HG03469 (cell line): ENCODE data around the gene RBM20.
A peak's percentile ranks its signal among the peaks of the same experiment; 100 is the strongest.

Source experiments
- ATAC-seq: cut with Tn5 transposase; IDR thresholded peaks from one replicate; pipeline ENCODE4 v1.9.1; 2021; ENCODE audit warnings: mild to moderate bottlenecking, moderate library complexity, moderate number of reproducible peaks; ENCODE audit not compliant: unreplicated experiment

The RBM20 gene

DNA sequence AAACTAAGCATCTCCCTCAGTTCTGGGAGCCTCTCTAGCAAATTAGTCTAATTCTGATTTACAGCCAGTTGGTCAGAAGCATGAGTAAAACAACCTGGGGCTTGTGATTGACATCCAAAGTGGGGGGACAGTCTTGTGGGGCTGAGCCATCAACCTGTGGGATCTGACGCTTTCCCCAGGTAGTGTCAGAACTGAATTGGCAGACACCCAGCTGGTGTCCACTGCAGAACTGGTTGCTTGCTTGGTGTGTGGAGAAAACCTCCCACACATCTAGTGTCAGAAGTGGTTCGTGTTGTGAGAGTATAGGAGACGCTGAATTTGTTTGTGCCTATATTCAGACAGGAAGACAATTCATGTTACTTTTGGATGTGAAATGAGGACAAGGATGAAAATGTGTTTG, 135.4 kb downstream of the RBM20 start:
- no peak for ATAC-seq

DNA sequence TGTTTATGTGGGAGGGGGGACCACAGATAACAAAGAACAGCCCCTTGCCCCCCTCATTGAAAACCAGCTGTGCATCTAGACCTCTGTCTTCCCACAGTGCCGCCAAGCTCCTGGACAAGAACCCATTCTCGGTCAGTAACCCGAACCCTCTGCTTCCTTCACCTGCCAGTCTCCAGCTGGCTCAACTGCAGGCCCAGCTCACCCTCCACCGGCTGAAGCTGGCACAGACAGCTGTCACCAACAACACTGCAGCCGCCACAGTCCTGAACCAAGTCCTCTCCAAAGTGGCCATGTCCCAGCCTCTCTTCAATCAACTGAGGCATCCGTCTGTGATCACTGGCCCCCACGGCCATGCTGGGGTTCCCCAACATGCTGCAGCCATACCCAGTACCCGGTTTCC, 136.6 kb downstream of the RBM20 start:
- ATAC-seq = no peak

DNA sequence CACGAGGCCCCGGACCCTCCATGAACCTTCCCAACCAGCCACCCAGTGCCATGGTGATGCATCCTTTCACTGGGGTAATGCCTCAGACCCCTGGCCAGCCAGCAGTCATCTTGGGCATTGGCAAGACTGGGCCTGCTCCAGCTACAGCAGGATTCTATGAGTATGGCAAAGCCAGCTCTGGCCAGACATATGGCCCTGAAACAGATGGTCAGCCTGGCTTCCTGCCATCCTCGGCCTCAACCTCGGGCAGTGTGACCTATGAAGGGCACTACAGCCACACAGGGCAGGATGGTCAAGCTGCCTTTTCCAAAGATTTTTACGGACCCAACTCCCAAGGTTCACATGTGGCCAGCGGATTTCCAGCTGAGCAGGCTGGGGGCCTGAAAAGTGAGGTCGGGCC, 137.0 kb downstream of the RBM20 start:
- no peak for ATAC-seq

DNA sequence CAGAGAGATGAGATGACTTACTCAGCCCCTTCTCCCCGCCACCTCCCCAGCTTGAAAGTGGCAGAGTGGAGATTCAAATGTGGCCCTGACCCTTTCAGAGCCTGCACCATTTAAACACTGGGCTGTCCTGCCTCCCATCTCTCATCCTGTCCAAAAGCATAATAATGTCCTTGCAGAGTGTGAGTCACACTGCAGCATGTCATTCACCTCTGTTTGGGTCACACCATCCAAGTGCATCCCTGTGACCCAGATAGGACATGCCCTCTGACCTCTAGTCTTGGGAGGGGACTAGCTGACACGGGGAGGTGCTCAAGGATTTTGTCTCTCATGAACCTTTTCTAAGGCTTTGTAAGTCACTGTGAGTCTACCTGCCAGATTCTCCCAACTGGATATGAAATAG, 138.5 kb downstream of the RBM20 start:
- ATAC-seq = no peak

DNA sequence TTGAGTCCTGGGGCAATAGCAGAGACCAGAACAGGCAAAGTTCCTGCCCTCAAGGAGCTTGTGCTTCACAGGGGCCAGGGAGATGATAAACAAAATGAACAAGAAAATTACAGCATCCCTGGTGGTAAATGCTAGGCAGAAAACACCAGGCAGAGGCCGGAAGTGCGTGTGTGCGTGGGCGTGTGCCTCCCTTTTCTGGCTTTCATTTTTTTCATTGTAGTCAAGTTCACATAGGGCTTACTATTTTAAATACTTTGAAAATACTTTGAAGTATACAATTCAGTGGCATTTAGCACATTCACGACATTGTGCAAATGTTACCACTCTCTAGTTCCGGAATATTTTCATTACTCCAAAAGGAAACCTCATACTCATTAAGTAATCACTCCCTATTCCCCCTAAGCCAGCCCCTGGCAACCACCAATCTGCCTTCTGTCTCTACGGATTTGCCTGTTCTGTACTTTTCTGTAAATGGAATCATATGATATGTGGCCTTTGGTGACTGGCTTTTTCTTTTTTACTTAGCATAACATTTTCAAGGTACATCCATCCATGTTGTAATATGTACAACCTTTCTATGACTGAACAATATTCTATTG, 139.5 kb downstream of the RBM20 start:
- no peak for ATAC-seq

DNA sequence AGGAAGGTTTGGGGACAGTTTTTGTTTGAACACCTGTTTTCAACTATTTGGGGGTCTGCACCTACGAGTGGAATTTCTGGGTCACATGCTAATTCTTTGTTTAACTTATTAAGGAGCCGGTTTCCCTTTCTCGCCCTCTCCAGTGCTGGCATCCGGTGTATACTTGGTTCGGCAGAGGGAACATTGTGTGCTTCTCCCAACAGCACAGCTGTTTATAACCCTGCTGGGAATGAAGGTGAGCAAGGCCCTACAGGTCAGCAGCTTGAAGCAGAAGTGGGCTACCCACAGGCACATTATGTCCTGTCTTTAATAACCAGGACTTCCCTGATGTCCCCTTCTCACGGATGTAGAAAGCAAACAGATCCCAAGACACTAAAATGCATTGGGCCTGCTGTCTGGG, 140.1 kb downstream of the RBM20 start:
- no peak for ATAC-seq

DNA sequence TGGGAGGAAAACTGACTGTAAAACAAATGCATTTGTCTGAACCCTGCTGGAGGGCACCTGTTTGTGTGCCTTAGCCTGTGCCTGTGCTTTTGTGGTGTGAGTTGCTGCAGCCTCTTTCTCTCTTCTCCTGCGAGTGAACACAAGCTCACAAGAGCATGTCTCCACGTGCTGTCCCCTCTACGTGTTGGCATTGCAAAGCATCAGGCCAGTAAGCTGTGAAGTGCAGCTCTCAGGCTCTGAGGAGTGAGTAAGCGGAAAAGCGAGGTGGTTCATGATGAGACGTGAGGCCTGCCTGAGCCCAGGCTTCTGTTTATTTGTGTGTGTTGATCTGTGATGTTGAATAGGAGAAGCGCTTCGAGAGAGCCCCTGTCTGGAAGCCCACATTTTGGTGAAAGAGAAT, 142.0 kb downstream of the RBM20 start:
- ATAC-seq = no peak

DNA sequence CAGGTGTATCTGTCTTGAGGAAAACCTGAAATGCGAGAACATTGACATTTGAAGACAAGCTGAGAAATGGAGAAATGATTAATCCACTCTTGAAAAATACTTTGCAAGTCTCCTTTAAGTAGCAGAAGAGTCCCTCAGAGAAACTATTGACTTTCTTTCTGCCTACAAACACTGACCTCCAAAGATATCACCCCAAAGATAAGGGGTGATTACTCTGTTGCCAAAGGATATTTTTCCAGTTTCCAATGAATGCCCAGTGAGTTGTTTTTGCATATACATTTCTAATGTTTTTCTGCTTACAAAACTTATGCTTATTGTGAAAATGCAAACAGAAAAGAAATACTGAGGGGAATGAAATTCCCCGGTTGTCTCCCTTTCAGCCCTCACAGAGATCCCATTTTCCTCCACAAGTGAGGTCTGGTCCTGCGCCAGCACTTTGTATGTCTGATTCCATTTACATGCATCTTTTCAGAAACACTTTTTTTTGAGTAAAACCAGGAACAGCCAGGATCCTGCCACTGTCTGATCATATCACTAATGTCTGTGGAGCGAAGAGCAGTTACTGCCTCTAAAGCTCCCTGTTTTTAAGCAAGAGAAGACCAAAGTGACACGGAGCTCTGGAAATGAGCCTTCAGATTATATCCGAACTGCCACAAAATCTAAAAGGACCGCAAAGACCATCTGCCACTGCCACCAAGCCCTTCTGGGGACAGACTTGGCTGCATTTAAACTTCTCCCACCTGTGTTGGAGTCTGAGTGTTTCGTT, 144.7 kb downstream of the RBM20 start:
- no peak for ATAC-seq

DNA sequence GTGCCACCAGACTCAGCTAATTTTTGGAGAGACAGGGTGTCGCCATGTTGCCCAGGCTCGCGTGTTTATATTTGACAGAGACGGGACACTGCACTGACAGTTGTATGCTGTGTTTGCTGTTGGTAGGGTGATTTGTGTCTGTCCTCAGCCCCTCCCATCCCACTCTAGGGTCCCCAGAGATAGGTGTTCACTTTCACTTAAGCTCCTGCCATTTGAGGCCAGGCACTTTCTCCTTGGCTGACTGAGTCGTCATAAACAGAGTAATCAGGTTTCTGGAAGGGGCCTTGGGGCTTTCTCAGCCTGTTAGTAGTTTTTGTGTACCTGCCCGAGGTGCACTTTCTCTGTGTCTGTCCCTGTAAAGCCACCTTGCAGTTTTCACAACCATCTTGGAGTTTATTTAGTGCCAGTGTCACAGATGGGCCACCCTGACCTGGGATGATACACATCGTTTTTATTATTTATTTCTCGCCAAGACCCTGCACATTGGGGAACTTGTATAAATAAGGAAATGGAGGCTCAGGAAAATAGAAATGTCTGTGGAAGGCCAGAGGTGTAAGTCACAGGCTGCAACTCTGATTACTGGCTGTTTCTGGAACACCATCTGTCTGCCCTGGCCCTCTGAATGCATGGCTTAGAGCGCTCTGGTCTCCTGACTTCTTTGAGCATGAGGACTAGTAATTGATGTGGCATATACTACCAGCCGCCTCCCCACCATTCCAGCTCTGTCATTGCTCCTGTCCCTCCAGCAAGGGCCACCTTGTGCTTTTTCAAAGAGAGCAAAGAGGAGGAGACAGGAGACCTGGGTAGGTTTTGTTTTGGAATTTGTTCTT, 145.7 kb downstream of the RBM20 start:
- ATAC-seq = no peak

DNA sequence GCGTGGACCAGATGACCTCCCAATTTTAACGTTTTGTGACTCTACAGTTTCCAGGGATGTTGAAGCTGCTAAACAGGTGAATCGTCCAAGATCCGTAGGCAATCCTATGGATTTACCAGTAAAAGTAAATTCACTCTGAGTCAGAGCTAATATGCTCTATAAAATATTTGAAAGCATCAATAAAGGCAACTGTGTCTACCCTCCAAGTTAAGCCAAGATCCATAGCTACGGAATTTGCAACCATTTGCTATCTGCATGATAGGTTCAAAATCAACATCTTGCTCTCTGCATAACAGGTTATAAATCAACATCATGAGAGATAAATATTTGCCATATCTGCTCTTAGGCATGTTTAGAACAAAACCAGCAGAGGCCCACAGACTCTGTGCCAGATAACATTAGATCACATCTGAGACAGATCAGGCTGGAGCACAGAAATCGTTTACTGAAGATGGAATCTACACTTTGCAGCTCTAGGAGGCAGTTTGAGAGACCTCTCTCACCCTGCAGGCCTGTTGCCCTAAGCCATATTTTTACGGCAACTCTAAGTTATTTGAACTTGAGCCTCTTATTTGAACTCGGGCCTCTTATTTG, 146.9 kb downstream of the RBM20 start:
- ATAC-seq = no peak

DNA sequence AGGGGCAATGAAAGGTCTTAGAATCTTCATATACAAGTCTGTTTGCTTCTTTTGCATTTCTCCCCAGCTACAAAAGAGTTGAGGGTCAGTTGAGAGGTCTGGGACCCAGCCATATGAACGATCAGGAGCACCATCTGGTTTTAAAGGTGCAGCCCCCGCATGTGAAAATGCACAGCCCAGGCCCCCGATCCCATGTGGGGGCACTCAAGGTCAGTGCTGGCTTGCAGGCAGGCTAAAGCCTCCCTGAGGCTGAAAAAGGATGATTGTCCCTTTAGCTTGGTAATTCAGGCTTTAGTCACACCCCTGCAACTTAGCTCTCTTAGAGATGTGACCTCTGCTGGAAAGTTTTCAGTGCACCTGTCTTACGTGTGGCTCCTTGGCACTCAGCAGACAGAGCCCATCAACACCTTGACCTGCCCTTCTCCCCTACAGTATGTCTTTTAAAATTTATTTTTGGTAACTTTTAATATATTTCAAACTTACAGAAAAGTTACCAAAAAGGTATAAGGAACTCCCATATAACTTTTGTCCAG, 147.5 kb downstream of the RBM20 start:
- no peak for ATAC-seq

DNA sequence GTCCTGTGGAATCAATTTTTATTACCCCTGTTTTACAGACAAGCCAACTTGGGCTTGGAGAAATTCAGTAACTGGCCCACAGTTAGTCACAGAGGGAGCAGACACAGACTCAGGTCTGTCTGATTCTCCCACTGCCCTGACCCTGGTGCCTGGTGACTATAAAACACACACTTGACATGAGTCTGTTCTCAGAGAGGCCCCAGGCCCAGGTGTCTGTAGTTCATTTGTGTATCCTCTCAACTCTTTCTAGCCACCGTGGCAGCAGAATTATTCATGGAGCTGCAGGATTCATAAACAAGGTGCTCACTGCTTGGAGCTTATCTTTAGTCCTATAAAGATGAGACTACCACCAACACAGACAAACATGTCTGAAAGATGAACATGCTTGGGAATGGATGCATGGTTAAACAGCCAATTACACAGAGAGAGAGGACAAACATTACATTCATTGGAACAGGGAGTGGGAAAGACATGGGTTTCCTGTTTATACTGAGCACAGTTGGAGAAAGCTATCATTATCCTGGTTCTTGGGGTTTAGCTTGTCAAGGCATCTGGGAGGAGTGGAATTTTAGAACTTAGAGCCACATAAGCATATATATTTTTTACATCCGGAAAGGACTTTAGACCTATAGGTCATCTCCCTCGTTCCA, 148.5 kb downstream of the RBM20 start:
- ATAC-seq = no peak

DNA sequence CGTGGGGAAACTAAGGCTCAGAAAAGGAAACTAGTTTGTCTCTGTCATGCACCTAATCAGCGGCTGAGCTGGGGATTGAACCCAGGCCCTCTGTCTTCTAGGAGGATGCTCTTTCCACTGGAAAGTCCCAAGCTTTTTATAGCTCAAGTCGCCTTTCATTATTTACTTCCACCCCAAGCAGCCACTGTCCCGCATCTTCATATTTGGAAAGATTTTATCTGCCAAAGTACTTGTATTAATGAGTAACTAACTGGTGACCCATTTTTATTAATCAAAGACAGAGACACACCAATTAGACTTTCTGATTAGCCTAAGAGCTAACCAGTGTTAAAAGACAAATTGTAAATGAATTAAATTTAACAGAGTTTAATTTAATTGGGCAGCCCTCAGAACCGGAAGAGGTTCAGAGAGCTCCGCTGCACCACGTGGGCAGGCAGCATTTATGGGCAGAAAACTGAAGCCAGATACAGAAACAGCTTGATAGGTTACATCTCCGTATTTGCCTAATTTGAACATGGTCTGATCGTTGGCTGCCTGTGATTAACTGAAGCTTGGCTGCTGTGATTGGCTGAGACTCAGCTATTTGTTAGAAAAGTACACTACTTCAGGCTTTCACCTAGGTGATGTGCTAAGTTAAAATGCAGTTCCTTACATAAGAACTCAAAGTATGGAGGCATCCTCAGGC, 149.1 kb downstream of the RBM20 start:
- no peak for ATAC-seq

DNA sequence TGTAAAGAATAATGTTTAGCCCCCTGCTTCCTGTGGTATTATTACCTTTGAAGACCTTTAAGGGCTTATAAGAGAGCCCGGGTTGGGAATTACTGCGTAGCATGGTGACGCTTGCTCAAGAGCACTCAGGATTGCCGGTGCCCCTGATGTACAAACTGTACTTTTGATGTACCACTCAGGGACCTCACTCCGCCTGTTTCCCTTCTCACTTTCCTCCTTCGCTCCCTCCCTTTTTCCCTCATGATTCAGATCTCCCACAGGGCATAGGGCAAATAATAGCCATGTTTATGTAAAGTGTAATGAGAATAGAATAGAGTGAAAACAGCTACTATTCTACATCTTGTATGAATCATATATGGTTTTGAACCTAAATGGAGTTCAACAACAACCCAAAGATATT, 149.8 kb downstream of the RBM20 start:
- ATAC-seq = no peak

DNA sequence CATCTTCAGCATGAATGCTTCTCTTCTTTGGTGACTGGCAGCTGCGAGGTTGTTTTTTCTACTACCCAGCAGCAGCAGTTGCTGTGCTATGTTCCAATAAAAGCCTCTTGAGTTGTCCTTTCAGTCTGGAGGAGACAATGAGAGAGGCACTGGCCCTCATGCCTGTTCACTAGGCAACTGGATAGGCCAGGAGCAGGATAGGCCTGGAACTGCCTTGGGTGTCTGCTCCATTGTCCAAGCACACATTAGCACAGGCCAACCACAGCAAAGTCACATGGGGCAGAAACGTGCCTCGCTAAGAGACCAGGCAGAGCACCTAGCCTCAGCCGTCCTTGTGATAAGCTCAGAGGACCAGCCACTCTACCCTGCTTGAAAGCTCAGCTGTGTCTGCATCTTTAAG, 150.7 kb downstream of the RBM20 start:
- ATAC-seq = no peak

DNA sequence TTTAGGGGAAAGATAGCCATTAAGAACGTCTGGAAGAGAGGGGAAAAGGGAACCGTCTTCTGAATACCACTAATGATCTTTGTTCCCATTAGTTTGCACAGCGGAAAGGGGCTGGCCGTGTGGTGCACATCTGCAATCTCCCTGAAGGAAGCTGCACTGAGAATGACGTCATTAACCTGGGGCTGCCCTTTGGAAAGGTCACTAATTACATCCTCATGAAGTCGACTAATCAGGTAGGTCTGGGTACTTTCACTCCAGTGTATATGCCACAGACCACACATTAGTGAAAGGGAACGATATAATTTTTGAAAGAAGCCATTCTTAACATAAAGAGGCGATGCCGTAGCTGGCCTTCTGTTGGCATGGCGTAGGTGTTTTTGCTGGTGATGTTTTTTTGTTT, 153.3 kb downstream of the RBM20 start:
- ATAC-seq = no peak

DNA sequence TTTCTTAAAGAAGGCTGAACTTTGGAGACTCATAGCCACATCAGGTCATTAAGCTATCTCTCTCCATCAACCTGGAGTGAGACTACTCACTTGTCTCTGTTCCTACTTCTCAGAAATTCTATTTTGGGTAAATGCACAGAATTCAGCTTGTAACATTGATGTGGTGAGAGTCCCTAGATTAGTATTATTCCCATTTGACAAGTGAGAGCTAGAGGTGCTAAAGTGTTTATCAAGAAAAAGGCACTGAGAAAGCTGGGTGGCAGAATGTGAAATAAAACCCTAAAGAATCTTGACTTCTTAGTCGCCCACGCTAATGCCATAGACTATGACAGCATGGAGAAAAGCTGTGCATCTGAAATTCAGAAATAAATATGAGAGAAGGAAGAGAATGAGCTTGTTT, 154.2 kb downstream of the RBM20 start:
- ATAC-seq = no peak

DNA sequence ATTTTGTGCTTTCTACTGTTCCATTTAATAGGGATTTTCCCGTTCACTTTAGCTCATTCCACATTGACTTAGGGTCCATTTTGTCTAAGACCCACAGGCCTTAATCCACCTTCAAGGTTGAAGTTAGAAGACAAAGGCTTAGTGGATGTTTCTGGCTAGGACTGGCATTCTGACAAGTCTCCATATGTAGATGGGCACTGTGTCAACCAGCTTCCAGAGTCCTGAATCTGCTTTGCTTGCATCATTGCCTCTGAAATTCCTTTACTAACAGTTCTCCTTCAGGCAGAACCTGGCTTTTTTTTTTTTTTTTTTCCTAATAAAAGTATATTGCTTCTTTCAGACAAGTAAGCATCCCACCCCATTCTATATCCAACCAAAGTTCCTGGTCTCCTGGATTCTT, 158.0 kb downstream of the RBM20 start:
- no peak for ATAC-seq

DNA sequence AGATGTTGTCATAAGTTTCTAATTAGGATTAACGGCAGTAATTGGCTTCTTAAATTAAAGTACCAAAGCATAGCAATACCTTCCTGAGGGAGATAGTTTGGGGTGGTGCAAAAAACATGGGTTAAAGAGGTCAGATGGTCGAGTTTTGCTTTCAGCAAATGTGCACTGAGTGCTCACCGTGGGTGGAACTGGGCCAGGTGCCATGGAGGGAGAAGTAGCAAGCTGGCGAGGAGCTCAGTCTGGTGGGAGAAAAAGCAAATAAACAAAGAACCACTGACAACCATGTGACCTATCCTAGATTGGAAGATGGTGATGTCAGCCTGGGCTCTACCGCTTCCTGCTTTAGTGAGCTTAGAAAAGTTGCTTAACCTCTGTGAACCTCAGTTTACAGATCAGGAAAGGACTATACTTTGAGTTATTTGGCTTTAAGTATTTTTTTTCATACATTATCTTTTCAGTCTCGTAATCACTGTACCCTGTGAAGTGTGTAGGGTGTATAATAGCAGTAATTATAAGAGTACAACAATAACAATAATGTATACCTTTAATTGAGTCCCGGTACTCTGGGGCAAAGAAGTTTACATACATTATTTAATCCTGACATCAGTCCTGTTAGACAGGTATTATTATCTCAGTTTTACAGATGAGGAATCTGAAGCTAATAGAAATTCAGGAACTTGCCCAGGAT, 158.6 kb downstream of the RBM20 start:
- peak; percentile 60 for ATAC-seq
